ENCODE data around the gene DMC1.

- TF ChIP-seq SRF (IDR thresholded peaks at IDR 0.05; ENCODE audit: low read depth in 2 of 2, low read length in 2 of 2), result no peak
- no peak for TF ChIP-seq MEF2B (IDR thresholded peaks at IDR 0.05; ENCODE audit: partially characterized antibody, poor library complexity, severe bottlenecking)
These were observed 64.4 kb downstream of the DMC1 start for GRCh38 chr22:38505541-38506117.

Data from GM12878 (cell line).